H1 (cell line): Measurements from ENCODE around the gene CREB3. TPM values are rescaled to one million over a fixed set of nuclear protein-coding genes. Genes with fewer than 3 reads are reported as not detected.

ENCODE experiments used
- CBX5 ChIP-seq: fragments of 300-800, 300-1000 bp; sonication (generic); IDR thresholded peaks from 2 replicates; pipeline ENCODE4 v1.7.1; 2016; ENCODE audit warnings: antibody characterized with exemption, low read length, low read depth
- KDM1A ChIP-seq: fragments of 200-600, 300-600 bp; sonication (generic); IDR thresholded peaks from 2 replicates; pipeline ENCODE4 v1.7.1; 2016; ENCODE audit warnings: mild to moderate bottlenecking, low read length, borderline replicate concordance
- POLR2AphosphoS5 ChIP-seq: IDR thresholded peaks from 2 replicates; pipeline ENCODE4 v1.6.1; 2011; ENCODE audit warnings: low read depth, low read length
- polyA plus RNA-seq, 7 experiments: library from polyadenylated mRNA; depleted of rRNA in 3 of 7; stranded (reverse) in 5 of 7; unstranded in 2 of 7; fragments of >200 nt in 5 of 7; fragments of 200-250 nt in 2 of 7; gene quantifications; 1 replicate in 5 of 7; 2 replicates in 1 of 7; 4 replicates in 1 of 7; pipeline versions ENCODE4 v1.2.1 to v1.2.3, GENCODE V29; 2011 to 2013; ENCODE audit warnings: missing spikeins in 2 of 7, mixed read lengths in 2 of 7
- total RNA-seq: library from RNA; stranded (reverse); fragmentation: NEBNext Ultra II Directional; extraction: Animal tissue kit (Norgen Biotek cat#: 25700); gene quantifications from 2 replicates; pipeline ENCODE4 v1.2.1, GENCODE V29; 2021
- TF ChIP-seq, protein P1 (sequence below): fragments of 300-600 bp; sonication (generic); IDR thresholded peaks from 2 replicates; pipeline ENCODE4 v1.7.1; 2012; ENCODE audit warnings: low read length, moderate library complexity, mild to moderate bottlenecking, inconsistent platforms; ENCODE audit not compliant: insufficient replicate concordance
- TF ChIP-seq, protein P2 (sequence below): IDR thresholded peaks from 2 replicates; pipeline ENCODE4 v1.6.1; 2011; ENCODE audit warnings: low read depth, mild to moderate bottlenecking, low read length; ENCODE audit not compliant: insufficient read depth

The CREB3 gene
- total and polyA plus RNA-seq, 2 of the 8 experiments (the other 6 are each of a cell fraction or from before 2014, with no cell fraction given): 24.4 to 25.7 TPM

DNA sequence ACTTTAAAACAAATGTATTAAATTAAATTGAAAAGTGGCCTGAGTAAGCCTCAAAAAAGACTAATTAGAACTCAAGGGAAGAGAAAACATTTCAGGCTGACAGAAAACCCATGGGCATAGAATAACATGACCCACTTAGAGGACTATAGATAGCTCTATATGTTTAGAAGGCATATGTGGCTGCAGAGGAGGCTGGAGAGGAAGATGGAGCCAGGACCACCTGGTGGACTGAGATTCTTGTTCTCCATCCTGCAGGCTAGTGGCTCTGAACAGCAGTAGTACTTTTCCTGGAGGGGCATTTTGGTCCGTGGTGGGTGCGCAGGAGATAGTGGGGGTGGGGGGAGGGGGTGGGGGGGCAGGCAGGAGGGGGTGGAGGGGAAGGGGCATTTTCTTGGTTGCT is 48.6 kb downstream of the CREB3 start (continued):
- TF ChIP-seq, protein P1, sequence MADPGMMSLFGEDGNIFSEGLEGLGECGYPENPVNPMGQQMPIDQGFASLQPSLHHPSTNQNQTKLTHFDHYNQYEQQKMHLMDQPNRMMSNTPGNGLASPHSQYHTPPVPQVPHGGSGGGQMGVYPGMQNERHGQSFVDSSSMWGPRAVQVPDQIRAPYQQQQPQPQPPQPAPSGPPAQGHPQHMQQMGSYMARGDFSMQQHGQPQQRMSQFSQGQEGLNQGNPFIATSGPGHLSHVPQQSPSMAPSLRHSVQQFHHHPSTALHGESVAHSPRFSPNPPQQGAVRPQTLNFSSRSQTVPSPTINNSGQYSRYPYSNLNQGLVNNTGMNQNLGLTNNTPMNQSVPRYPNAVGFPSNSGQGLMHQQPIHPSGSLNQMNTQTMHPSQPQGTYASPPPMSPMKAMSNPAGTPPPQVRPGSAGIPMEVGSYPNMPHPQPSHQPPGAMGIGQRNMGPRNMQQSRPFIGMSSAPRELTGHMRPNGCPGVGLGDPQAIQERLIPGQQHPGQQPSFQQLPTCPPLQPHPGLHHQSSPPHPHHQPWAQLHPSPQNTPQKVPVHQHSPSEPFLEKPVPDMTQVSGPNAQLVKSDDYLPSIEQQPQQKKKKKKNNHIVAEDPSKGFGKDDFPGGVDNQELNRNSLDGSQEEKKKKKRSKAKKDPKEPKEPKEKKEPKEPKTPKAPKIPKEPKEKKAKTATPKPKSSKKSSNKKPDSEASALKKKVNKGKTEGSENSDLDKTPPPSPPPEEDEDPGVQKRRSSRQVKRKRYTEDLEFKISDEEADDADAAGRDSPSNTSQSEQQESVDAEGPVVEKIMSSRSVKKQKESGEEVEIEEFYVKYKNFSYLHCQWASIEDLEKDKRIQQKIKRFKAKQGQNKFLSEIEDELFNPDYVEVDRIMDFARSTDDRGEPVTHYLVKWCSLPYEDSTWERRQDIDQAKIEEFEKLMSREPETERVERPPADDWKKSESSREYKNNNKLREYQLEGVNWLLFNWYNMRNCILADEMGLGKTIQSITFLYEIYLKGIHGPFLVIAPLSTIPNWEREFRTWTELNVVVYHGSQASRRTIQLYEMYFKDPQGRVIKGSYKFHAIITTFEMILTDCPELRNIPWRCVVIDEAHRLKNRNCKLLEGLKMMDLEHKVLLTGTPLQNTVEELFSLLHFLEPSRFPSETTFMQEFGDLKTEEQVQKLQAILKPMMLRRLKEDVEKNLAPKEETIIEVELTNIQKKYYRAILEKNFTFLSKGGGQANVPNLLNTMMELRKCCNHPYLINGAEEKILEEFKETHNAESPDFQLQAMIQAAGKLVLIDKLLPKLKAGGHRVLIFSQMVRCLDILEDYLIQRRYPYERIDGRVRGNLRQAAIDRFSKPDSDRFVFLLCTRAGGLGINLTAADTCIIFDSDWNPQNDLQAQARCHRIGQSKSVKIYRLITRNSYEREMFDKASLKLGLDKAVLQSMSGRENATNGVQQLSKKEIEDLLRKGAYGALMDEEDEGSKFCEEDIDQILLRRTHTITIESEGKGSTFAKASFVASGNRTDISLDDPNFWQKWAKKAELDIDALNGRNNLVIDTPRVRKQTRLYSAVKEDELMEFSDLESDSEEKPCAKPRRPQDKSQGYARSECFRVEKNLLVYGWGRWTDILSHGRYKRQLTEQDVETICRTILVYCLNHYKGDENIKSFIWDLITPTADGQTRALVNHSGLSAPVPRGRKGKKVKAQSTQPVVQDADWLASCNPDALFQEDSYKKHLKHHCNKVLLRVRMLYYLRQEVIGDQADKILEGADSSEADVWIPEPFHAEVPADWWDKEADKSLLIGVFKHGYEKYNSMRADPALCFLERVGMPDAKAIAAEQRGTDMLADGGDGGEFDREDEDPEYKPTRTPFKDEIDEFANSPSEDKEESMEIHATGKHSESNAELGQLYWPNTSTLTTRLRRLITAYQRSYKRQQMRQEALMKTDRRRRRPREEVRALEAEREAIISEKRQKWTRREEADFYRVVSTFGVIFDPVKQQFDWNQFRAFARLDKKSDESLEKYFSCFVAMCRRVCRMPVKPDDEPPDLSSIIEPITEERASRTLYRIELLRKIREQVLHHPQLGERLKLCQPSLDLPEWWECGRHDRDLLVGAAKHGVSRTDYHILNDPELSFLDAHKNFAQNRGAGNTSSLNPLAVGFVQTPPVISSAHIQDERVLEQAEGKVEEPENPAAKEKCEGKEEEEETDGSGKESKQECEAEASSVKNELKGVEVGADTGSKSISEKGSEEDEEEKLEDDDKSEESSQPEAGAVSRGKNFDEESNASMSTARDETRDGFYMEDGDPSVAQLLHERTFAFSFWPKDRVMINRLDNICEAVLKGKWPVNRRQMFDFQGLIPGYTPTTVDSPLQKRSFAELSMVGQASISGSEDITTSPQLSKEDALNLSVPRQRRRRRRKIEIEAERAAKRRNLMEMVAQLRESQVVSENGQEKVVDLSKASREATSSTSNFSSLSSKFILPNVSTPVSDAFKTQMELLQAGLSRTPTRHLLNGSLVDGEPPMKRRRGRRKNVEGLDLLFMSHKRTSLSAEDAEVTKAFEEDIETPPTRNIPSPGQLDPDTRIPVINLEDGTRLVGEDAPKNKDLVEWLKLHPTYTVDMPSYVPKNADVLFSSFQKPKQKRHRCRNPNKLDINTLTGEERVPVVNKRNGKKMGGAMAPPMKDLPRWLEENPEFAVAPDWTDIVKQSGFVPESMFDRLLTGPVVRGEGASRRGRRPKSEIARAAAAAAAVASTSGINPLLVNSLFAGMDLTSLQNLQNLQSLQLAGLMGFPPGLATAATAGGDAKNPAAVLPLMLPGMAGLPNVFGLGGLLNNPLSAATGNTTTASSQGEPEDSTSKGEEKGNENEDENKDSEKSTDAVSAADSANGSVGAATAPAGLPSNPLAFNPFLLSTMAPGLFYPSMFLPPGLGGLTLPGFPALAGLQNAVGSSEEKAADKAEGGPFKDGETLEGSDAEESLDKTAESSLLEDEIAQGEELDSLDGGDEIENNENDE: no peak
- no peak for TF ChIP-seq CBX5
- TF ChIP-seq, protein P2, sequence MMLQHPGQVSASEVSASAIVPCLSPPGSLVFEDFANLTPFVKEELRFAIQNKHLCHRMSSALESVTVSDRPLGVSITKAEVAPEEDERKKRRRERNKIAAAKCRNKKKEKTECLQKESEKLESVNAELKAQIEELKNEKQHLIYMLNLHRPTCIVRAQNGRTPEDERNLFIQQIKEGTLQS: no peak
- TF ChIP-seq KDM1A: no peak
- no peak for TF ChIP-seq POLR2AphosphoS5
